Activated T-cell treated with anti-CD3 and anti-CD28 coated beads, Interleukin-2, amount 50 U/mL, for 4 hours (primary cell): ENCODE data around the gene ZFYVE21. TPM values are rescaled to one million over a fixed set of nuclear protein-coding genes. Genes with fewer than 3 reads are reported as not detected.

ENCODE experiments used
- ATAC-seq, 2 donors: fragments of 200-7000 bp; cut with Tn5 transposase; one replicate each; pipeline ENCODE4 v1.10.0; 2021
- DNase-seq: peaks from one replicate; pipeline ENCODE4 v3.0.0-alpha.2; 2020
- H3K27me3 Mint-ChIP-seq: one replicate; pipeline ENCODE4 v1.8.0; 2021; ENCODE audit warnings: low read depth, mixed read lengths
- H3K36me3 Mint-ChIP-seq: one replicate; pipeline ENCODE4 v1.8.0; 2022; ENCODE audit warnings: mixed read lengths; ENCODE audit not compliant: insufficient read depth
- H3K4me1 Mint-ChIP-seq: one replicate; pipeline ENCODE4 v1.8.0; 2021; ENCODE audit warnings: low read depth, mixed read lengths
- H3K4me3 Mint-ChIP-seq: one replicate; pipeline ENCODE4 v1.8.0; 2021; ENCODE audit warnings: mild to moderate bottlenecking, moderate library complexity, mixed read lengths
- H3K9me3 Mint-ChIP-seq: one replicate; pipeline ENCODE4 v1.8.0; 2021; ENCODE audit warnings: mixed read lengths
- total RNA-seq, 3 donors: library from RNA; stranded (reverse); gene quantifications; one replicate each; pipeline ENCODE4 v1.2.1, GENCODE V29; 2021

The ZFYVE21 gene
- total RNA-seq, 3 donors from 2014 or later, result 13.6 to 19.1 (median 13.7) TPM

DNA sequence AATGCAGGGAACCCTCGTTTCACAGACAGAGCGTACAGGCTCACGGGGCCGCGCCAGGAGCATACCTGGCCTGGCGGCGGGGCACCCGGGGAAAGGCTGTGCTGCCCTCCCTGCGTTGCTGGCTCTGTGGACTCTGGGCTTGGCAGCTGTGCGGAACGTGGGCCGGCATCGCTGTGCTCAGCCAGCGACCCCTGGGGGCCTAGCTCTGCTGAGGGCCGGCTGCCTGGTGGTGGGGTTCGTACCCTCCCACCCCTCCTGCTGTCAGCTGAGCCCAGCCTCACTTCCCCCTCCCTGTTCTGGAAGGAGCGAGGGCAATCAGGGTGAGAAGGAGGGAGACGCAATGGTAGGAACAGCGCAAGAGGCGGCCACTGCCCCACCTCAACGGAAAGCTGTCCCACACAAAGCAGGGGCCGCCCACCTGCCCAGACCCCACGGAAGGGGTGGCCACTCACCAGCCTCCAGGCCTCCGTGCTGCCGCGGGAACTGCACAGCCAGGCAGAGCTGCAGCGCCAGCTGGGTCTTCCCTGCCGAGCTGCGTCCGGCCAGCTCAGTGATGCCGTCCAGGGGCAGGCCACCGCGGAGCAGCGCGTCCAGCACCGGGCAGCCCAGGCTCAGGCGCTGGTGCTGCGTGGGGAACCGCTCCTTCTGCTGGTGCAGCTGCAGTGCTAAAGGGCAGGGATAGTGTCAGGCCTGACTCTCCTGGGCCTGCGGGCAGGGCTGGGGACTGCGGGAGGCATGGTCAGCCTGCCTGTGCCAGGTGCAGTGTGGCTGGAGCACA, 8.9 kb upstream of the ZFYVE21 start:
- Mint-ChIP-seq H3K4me3 (no peak overlapping the region), H3K27me3 (no peaks in the 10 kb centered on the region), H3K9me3 (no peaks in the 10 kb centered on the region), H3K4me1 (no peaks in the 10 kb centered on the region), H3K36me3 (peaks cover 13% of the 10 kb centered on the region)
- DNase-seq, result no peak
- ATAC-seq, result no peak

DNA sequence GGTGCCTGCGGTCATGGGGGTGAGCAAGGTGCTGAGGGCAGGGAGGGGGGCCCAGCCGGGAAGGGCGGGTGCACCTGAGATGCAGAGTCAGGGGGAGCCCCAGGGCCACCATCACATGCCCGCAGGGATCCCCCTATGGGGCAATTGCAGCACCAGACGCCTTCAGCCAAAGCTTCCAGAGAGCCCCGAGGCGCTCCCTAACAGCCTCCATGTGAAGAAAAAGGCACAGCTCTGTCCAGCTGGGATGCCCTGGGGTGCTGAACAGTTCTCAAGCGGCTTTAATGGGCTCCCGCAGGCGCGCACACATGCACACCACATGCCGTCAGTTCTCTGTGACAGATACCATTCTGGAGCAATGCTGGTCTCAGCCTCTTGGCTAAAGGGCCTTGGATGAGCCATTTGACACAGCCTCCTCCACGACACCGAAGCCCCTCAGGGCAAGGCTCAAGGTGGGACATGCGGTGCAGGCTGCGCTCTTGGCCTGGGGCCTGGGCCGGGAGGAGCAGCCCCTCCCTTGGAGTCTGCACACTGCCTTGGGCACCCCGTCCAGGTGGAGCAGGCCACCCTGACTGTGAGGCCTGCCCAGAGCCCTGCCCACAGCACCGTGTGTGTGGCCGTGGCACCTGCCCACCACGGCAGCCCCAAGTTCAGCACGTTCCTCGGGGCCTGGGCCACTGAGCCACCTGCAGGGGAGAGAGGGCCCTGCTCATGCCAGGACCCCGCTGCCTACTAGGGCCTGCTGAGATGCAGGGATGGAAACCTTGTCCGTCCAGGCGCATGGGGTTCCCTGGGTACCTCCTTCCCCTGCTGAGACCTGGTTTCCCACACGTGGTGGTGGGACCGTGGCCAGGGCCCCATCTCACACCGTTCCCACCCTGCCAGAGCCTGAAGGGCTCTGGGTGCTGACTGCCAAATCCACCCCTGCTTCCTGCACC, 8.0 kb upstream of the ZFYVE21 start:
- ATAC-seq, result no peak
- no peak overlapping the region for H3K4me3 Mint-ChIP-seq
- H3K9me3 Mint-ChIP-seq, result no peaks in the 10 kb centered on the region

DNA sequence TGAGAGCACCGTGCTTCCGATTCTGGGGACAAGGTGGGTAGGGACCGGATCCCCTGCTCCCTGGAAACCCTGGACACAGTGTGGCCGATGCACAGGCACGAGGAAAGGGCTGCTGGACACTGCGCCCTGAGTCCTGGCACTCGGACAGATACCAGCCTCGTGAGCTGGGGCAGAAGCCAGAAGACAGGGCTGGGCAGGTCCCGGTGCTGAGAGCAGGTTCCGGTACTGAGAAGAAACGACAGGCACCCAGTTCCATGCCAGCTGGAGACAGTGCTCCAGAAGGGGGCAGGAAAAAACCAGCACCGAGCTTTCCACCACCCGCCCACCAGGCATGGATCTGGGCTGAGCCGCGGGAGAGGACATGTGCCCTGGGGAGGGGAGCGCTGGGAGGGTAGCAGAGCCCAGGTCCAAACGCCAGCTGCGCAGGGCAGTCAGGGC, 6.8 kb upstream of the ZFYVE21 start:
- Mint-ChIP-seq H3K36me3 (peaks cover 3% of the 10 kb centered on the region), H3K4me3 (no peak overlapping the region), H3K4me1 (peaks cover 8% of the 10 kb centered on the region), H3K27me3 (no peaks in the 10 kb centered on the region), H3K9me3 (no peaks in the 10 kb centered on the region)
- DNase-seq (no peak), ATAC-seq (no peak)

More for the DNA sequence above, 8.0 kb upstream of the ZFYVE21 start:
- peaks cover 3% of the 10 kb centered on the region for H3K4me1 Mint-ChIP-seq
- no peak for DNase-seq
- peaks cover 11% of the 10 kb centered on the region for H3K36me3 Mint-ChIP-seq
- H3K27me3 Mint-ChIP-seq, result no peaks in the 10 kb centered on the region

DNA sequence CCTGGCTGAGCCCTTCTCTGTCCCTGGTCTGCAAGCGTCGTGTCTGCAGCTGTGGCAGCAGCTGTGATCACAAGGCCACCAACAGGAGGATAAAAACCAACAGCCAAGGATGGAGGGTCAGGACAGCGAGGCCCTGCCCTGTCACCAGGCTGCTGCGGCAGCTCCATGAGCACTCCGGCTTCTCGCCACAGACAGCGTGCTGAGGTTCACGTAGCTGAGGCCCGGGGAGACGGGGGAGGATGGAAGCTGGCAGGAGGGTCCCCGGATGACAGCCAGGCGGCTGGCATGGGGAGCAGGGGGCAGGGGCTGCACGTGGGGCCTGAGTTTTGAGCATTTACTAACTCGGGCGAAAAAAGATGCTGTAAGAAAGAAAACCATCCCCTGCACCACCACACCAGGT, 5.8 kb upstream of the ZFYVE21 start:
- ATAC-seq, result no peak
- Mint-ChIP-seq H3K9me3 (no peaks in the 10 kb centered on the region), H3K36me3 (no peaks in the 10 kb centered on the region), H3K4me1 (peaks cover 15% of the 10 kb centered on the region), H3K27me3 (no peaks in the 10 kb centered on the region), H3K4me3 (no peak overlapping the region)
- no peak for DNase-seq

DNA sequence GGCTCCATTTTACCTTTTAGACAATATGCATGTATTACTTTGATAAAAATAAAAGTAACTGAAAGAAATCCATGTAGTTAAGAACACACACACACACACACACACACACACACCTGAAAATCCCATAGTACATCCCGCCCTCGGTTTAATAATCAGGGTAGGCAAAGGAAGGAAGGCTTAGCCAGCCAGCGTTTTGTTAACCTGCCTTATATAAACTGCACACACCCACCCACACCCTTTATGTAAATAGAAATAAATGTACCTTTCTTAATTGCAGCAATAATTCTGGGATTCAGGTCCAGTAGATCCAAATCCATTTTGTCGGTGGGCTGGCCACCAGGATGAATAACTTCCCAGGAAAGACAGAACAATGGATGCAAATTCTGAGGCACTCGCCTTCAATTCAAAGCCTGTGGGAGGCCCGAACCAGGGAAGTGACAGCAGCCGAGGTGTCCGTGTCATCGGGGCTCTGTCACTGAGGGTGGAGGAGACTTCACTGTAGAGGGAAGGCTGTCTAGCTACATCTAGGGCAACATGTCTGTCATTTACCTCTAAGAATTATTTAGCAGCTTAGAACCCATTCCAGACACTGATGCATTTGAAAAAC, 4.7 kb upstream of the ZFYVE21 start:
- DNase-seq (no peak), ATAC-seq (no peak)
- H3K27me3 Mint-ChIP-seq, result no peaks in the 10 kb centered on the region
- H3K36me3 Mint-ChIP-seq, result no peaks in the 10 kb centered on the region
- peaks cover 16% of the 10 kb centered on the region for H3K4me1 Mint-ChIP-seq
- no peaks in the 10 kb centered on the region for H3K9me3 Mint-ChIP-seq
- no peak overlapping the region for H3K4me3 Mint-ChIP-seq

DNA sequence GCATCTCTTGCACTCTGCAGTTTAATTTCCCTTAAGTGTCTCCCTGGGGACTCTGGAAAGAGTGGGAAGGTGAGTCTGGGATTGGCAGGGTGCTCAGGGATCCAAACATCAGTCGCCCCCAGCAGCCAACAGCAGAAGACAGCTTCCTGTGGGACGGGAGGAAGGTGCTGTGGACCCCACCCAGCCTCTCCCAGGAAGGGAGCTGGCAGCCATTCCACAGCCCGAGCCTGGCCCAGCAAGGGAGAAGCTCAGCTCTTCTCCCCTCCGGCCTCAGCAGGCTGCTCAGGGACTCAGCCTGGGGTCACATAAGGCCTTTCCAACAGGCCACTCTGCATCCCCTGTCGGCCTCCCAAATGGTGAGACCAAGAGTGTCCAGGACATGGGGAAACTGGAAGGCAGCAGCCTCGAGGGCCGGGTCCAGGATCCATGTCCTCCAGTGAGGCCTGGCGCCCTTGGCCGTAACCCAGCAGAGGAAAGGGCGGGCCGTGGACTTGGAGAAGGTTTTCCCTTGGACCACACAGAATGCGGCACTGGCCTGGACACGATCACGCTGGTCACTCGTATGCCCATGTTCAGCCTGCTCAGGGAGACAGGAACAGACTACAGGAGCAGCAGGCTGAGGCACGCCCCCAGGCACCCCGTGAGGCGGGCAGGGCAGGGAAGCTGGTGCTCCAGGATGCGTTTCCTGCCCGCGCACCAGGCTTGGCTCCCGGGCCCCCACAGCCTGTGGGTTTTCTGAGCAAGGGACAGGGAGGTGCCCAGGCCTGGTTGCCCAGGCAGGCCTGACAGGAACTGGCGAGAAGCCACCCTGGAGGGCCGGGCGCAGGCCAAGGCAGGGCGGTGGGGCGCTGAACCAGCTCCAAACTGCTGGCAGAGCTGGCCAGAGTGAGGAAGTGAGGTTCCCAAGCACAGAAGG, 3.8 kb upstream of the ZFYVE21 start:
- ATAC-seq, result no peak
- H3K36me3 Mint-ChIP-seq, result no peaks in the 10 kb centered on the region
- DNase-seq, result no peak
- H3K9me3 Mint-ChIP-seq, result no peaks in the 10 kb centered on the region
- H3K4me1 Mint-ChIP-seq, result peaks cover 20% of the 10 kb centered on the region
- H3K27me3 Mint-ChIP-seq, result no peaks in the 10 kb centered on the region
- H3K4me3 Mint-ChIP-seq, result no peak overlapping the region

DNA sequence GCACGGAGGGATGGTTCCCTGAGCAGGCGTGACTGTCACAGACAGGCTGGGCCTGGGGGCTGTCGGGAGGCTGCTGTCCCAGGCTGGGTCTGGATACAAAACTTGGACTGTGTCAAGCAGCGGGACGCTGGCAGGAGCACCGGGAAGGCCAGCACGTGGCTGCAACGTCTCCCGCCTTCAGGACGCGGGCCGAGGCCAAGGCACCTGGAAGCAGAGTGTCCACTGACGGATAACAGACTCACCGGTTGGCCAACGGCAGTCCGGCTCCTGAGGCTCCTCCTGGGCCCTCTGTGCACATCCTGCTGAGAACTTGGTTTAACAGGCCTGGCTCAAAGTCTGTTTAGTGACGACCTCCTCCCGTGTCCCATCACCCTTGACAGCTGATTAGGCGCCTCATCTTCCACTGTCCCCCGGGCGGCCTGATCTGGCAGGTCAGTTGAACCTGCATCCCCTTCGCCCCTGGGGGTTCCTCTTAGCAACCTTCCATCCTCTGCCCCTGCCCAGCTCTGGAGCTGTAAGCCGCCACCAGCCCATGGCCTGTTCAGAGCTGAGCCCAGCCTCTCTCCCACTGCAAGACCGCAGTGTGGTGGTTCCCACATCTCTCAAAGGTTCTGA, 2.9 kb upstream of the ZFYVE21 start:
- H3K4me1 Mint-ChIP-seq, result peaks cover 29% of the 10 kb centered on the region
- H3K27me3 Mint-ChIP-seq, result no peaks in the 10 kb centered on the region
- ATAC-seq (no peak), DNase-seq (no peak)
- H3K4me3 Mint-ChIP-seq, result no peak overlapping the region
- no peaks in the 10 kb centered on the region for H3K36me3 Mint-ChIP-seq
- H3K9me3 Mint-ChIP-seq, result no peaks in the 10 kb centered on the region

DNA sequence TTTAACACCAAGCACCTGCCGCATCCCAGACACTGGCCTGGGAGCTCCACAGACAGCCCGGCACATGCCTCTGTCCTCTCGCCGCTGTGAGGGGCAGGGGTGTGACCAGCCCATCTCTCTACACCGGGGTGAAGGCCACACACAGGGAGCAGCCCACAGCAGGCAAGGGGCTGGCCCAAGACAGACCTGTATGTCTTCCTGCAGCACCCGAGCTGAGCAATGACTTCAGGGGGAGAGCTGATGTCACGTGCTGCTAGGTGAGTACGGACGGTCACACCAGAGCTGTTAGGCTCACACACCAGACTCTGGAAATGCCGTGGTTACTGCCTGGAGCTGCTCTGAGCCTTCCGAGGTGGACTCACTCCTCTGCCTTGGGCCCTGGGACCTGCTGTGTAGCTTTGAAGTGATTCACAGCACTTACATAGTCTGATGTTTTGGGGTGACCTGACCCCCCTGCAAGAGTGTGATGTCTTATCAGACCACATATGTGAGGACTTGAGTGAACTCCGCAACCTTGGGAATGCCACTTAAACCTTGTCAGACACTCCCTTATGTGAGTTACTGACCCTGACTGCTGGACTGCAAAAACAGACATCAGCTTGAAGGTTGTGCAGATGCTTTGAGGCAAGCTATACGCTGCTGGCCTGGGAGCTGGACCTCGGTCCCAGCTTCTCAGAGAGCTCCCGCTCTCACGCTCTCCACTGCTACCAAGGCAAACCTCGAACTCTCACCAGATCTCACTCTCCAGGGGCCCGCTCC, 2.1 kb upstream of the ZFYVE21 start:
- Mint-ChIP-seq H3K36me3 (no peaks in the 10 kb centered on the region), H3K4me3 (peak overlapping the region; percentile 84), H3K9me3 (no peaks in the 10 kb centered on the region), H3K27me3 (no peaks in the 10 kb centered on the region), H3K4me1 (peaks cover 33% of the 10 kb centered on the region)
- ATAC-seq (no peak), DNase-seq (no peak)

DNA sequence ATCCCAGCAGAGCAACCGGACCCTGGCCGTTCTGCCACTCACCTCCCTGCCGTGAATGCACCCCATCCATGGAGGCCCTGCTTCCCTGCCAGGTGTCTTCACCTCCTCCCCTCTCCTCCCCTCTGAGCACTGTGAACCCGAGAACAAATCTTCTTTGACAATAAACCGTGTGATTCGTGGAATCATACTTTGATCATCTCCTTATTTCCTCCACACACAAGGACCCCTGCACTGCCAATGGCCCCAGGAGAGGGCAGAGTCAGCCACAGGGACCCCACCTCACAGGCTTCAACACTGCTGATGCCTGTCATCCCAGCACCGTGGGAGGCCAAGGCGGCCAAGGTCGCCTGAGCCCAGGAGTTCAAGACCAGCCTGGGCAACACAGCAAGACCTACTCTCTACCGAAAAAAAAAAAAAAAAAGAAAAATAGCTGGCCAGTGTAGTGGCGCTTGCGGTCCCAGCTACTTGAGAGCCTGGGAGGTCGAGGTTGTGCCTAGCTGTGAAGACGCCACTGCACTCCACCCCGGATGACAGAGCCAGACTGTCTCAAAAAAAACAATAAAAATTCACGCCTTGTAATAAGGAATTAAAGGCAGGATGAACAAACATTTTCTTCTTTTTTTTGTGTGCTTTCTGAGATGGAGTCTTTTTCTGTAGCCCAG, 1.4 kb upstream of the ZFYVE21 start:
- Mint-ChIP-seq H3K27me3 (no peaks in the 10 kb centered on the region), H3K4me1 (peaks cover 38% of the 10 kb centered on the region), H3K4me3 (peak overlapping the region; percentile 84)

DNA sequence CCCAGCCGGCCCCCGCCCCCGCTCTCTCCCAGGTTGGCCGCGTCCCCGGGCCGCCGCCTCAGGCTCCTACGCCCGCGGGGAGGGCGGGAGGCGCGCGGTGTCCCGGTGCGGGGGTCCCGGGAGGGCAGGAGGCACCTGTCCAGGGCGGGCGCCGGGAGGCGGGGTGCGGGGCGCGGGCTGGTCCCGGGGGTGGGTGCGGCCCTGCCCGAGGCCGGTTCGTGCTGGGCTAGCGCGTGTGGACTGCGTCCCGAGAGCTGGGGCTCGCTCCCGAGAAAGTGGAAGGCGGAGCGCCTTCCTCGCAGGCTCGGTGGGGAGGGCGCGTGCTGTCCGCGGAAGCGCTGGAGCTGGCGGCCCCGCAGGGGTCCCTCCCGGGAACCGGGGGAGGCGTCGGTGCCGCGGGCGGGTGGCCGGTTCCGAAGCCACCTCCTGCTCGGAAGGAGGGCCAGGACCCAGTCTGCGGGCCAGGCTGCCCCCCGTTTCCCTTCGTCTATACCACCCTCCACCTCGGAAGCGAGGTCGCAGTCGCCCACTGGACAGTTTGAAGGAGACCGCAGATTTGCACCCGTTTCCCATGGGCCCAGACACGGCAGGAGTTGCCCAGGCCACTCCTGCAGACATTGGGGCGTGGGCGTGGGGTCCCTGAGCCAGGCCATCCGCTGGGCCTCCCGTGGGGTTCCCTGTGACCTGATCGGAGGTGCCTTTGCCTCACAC, 636 bp downstream of the ZFYVE21 start:
- DNase-seq, result no peak
- Mint-ChIP-seq H3K36me3 (no peaks in the 10 kb centered on the region), H3K4me3 (peak overlapping the region; percentile 84), H3K27me3 (no peaks in the 10 kb centered on the region), H3K4me1 (peaks cover 45% of the 10 kb centered on the region), H3K9me3 (no peaks in the 10 kb centered on the region)
- peak; percentile 3 to 4 for ATAC-seq

More for the DNA sequence above, 1.4 kb upstream of the ZFYVE21 start:
- DNase-seq (no peak), ATAC-seq (no peak)
- no peaks in the 10 kb centered on the region for H3K36me3 Mint-ChIP-seq
- no peaks in the 10 kb centered on the region for H3K9me3 Mint-ChIP-seq

DNA sequence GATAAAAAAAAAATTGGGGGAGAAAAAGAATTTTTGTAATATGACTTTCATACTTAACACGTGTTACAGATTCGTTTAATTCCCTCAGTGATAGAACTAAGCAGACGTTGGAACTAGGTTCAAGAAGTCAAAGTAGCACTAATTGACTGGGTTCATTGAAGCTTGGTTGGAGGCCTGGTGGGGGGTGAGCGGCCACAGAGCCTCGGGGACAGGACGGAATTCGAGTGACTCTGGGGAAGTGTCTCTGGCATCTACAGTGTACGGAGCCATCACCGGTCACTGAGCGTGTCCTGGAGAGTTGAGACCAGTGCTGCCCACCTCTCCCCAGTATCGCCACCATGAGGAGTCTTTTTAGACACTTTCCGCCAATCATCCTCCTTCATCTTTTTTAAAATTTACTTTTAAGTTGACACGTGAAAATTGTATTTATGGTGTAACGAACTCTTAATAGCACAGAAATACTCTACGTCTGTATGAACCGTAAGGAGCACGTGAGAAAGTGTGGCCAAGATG, 1.3 kb downstream of the ZFYVE21 start:
- ATAC-seq (no peak), DNase-seq (no peak)
- peaks cover 50% of the 10 kb centered on the region for H3K4me1 Mint-ChIP-seq
- H3K27me3 Mint-ChIP-seq, result no peaks in the 10 kb centered on the region
- no peaks in the 10 kb centered on the region for H3K9me3 Mint-ChIP-seq
- H3K4me3 Mint-ChIP-seq, result peak overlapping the region; percentile 84
- no peaks in the 10 kb centered on the region for H3K36me3 Mint-ChIP-seq

DNA sequence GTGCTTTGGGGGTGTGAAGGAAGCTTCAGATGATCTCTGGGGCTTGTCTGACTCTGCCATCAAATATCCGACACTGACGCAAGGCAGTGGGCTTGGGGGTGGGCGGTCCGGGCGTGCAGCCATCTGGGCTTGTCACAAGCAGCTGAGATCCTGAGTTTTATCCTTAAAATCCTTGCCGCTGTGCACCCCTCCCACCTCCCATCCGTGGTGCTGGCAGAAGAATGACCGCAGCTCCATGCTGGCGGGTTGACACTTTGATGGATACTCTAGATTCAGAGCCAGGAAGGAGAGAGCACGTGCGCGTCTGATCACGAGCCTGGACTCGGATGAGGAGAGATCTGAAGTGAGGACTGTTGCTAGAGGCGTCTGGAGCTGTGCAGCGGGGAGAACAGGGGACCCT, 3.0 kb downstream of the ZFYVE21 start:
- no peak for DNase-seq
- Mint-ChIP-seq H3K4me1 (peaks cover 44% of the 10 kb centered on the region), H3K36me3 (no peaks in the 10 kb centered on the region), H3K27me3 (no peaks in the 10 kb centered on the region), H3K4me3 (peak overlapping the region; percentile 8), H3K9me3 (no peaks in the 10 kb centered on the region)
- ATAC-seq, result no peak
